ENCODE data around the gene GAN. TPM values are rescaled to one million over a fixed set of nuclear protein-coding genes. Genes with fewer than 3 reads are reported as not detected.
"Not testable (repeated sequence)": the region's sequence is repeated elsewhere in the genome, so short reads cannot be mapped to it uniquely, and the experiment has no call there.

Gene GAN
- total RNA-seq, 2 donors from 2014 or later, result 21.6 to 22.0 TPM

GRCh38 chr16:81316176-81316496 lies 1.4 kb downstream of the GAN start:
- Mint-ChIP-seq H3K27me3 (ENCODE audit: low read depth) (no peaks in the 10 kb centered on the region), H3K9me3 (no peaks in the 10 kb centered on the region), H3K4me3 (peak overlapping the region; percentile 83 to 95), H3K27ac (peak overlapping the region; percentile 88), H3K4me1 (ENCODE audit: low read depth) (peaks cover 79% of the 10 kb centered on the region), H3K36me3 (ENCODE audit: insufficient read depth in 2 of 2) (peaks cover 3% of the 10 kb centered on the region in 2 donors)
- ATAC-seq (replicated peaks in 1 of 2) (no peak), DNase-seq (no peak)

- Mint-ChIP-seq H3K4me1 (ENCODE audit: low read depth) (peaks cover 80% of the 10 kb centered on the region), H3K4me3 (no peak overlapping the region), H3K9me3 (no peaks in the 10 kb centered on the region), H3K36me3 (ENCODE audit: insufficient read depth in 2 of 2) (peaks cover 3% of the 10 kb centered on the region in 2 donors), H3K27ac (peak overlapping the region; percentile 60), H3K27me3 (ENCODE audit: low read depth) (no peaks in the 10 kb centered on the region)
- ATAC-seq (replicated peaks in 1 of 2) (no peak), DNase-seq (no peak)
These were observed 3.9 kb downstream of the GAN start for GRCh38 chr16:81318711-81319110.

- Mint-ChIP-seq H3K27me3 (ENCODE audit: low read depth) (no peaks in the 10 kb centered on the region), H3K9me3 (no peaks in the 10 kb centered on the region), H3K4me3 (peak overlapping the region in 1 of 2 donors; percentile 0), H3K27ac (no peak overlapping the region), H3K4me1 (ENCODE audit: low read depth) (peaks cover 74% of the 10 kb centered on the region), H3K36me3 (ENCODE audit: insufficient read depth in 2 of 2) (peaks cover 3 to 4% of the 10 kb centered on the region in 2 donors)
- no peak for ATAC-seq (replicated peaks in 1 of 2)
- no peak for DNase-seq
These were observed 4.6 kb downstream of the GAN start for GRCh38 chr16:81319221-81319912.

GRCh38 chr16:81321039-81321438 lies 6.3 kb downstream of the GAN start:
- ATAC-seq (replicated peaks in 1 of 2) (no peak), DNase-seq (no peak)
- Mint-ChIP-seq H3K36me3 (ENCODE audit: insufficient read depth in 2 of 2) (peaks cover 2 to 4% of the 10 kb centered on the region in 2 donors), H3K27ac (peak overlapping the region; percentile 29), H3K27me3 (ENCODE audit: low read depth) (no peaks in the 10 kb centered on the region), H3K9me3 (no peaks in the 10 kb centered on the region), H3K4me1 (ENCODE audit: low read depth) (peaks cover 67% of the 10 kb centered on the region), H3K4me3 (no peak overlapping the region)

GRCh38 chr16:81321536-81321935 lies 6.8 kb downstream of the GAN start:
- H3K27ac Mint-ChIP-seq, result peak overlapping the region; percentile 29
- peaks cover 2 to 4% of the 10 kb centered on the region in 2 donors for H3K36me3 Mint-ChIP-seq (ENCODE audit: insufficient read depth in 2 of 2)
- H3K27me3 Mint-ChIP-seq (ENCODE audit: low read depth), result no peaks in the 10 kb centered on the region
- H3K4me1 Mint-ChIP-seq (ENCODE audit: low read depth), result peaks cover 65% of the 10 kb centered on the region
- H3K4me3 Mint-ChIP-seq, result no peak overlapping the region
- ATAC-seq (replicated peaks in 1 of 2), result peak in 1 of 2 donors; percentile 28
- no peak for DNase-seq
- H3K9me3 Mint-ChIP-seq, result no peaks in the 10 kb centered on the region

- Mint-ChIP-seq H3K27ac (no peak overlapping the region), H3K27me3 (ENCODE audit: low read depth) (no peaks in the 10 kb centered on the region), H3K4me1 (ENCODE audit: low read depth) (peaks cover 34% of the 10 kb centered on the region), H3K9me3 (no peaks in the 10 kb centered on the region), H3K4me3 (no peak overlapping the region), H3K36me3 (ENCODE audit: insufficient read depth in 2 of 2) (peaks cover 2 to 4% of the 10 kb centered on the region in 2 donors)
- DNase-seq (no peak), ATAC-seq (replicated peaks in 1 of 2) (no peak)
These were observed 10.0 kb downstream of the GAN start for GRCh38 chr16:81324808-81325207.

- DNase-seq, result no peak
- no peaks in the 10 kb centered on the region for H3K9me3 Mint-ChIP-seq
- no peak overlapping the region for H3K27ac Mint-ChIP-seq
- H3K4me3 Mint-ChIP-seq, result no peak overlapping the region
- no peak for ATAC-seq (replicated peaks in 1 of 2)
- H3K4me1 Mint-ChIP-seq (ENCODE audit: low read depth), result peaks cover 13% of the 10 kb centered on the region
- no peaks in the 10 kb centered on the region for H3K27me3 Mint-ChIP-seq (ENCODE audit: low read depth)
- peaks cover 2 to 4% of the 10 kb centered on the region in 2 donors for H3K36me3 Mint-ChIP-seq (ENCODE audit: insufficient read depth in 2 of 2)
These were observed 12.2 kb downstream of the GAN start for GRCh38 chr16:81327011-81327410.

GRCh38 chr16:81327447-81328196 lies 12.9 kb downstream of the GAN start:
- Mint-ChIP-seq H3K27me3 (ENCODE audit: low read depth) (no peaks in the 10 kb centered on the region), H3K36me3 (ENCODE audit: insufficient read depth in 2 of 2) (peaks cover 2 to 8% of the 10 kb centered on the region in 2 donors), H3K4me1 (ENCODE audit: low read depth) (peaks cover 10% of the 10 kb centered on the region), H3K4me3 (no peak overlapping the region), H3K27ac (no peak overlapping the region), H3K9me3 (no peaks in the 10 kb centered on the region)
- DNase-seq (no peak), ATAC-seq (replicated peaks in 1 of 2) (no peak)

- Mint-ChIP-seq H3K36me3 (ENCODE audit: insufficient read depth in 2 of 2) (peaks cover 0 to 13% of the 10 kb centered on the region in 2 donors), H3K4me3 (no peak overlapping the region), H3K27me3 (ENCODE audit: low read depth) (no peaks in the 10 kb centered on the region), H3K27ac (no peak overlapping the region), H3K9me3 (no peaks in the 10 kb centered on the region), H3K4me1 (ENCODE audit: low read depth) (peaks cover 18% of the 10 kb centered on the region)
- no peak for DNase-seq
- no peak for ATAC-seq (replicated peaks in 1 of 2)
These were observed 15.2 kb downstream of the GAN start for GRCh38 chr16:81329947-81330346.

- DNase-seq (no peak), ATAC-seq (replicated peaks in 1 of 2) (no peak)
- no peak overlapping the region for H3K27ac Mint-ChIP-seq
- H3K36me3 Mint-ChIP-seq (ENCODE audit: insufficient read depth in 2 of 2), result peaks cover 0 to 13% of the 10 kb centered on the region in 2 donors
- H3K4me3 Mint-ChIP-seq, result no peak overlapping the region
- H3K4me1 Mint-ChIP-seq (ENCODE audit: low read depth), result peaks cover 39% of the 10 kb centered on the region
- H3K9me3 Mint-ChIP-seq, result no peaks in the 10 kb centered on the region
- H3K27me3 Mint-ChIP-seq (ENCODE audit: low read depth), result no peaks in the 10 kb centered on the region
These were observed 18.6 kb downstream of the GAN start for GRCh38 chr16:81333356-81333755.

- H3K36me3 Mint-ChIP-seq (ENCODE audit: insufficient read depth in 2 of 2), result peaks cover under 1 to 13% of the 10 kb centered on the region in 2 donors
- H3K4me1 Mint-ChIP-seq (ENCODE audit: low read depth), result peaks cover 39% of the 10 kb centered on the region
- H3K9me3 Mint-ChIP-seq, result no peaks in the 10 kb centered on the region
- peak overlapping the region; percentile 94 for H3K27ac Mint-ChIP-seq
- H3K27me3 Mint-ChIP-seq (ENCODE audit: low read depth), result no peaks in the 10 kb centered on the region
- ATAC-seq (replicated peaks in 1 of 2) (peak; percentile 98 to 99), DNase-seq (peak; percentile 58 to 74)
- peak overlapping the region in 1 of 2 donors; percentile 46 for H3K4me3 Mint-ChIP-seq
These were observed 20.9 kb downstream of the GAN start for GRCh38 chr16:81335669-81336068.

- Mint-ChIP-seq H3K9me3 (peaks cover under 1 to 4% of the 10 kb centered on the region in 2 donors), H3K4me1 (ENCODE audit: low read depth) (peaks cover 39% of the 10 kb centered on the region), H3K36me3 (ENCODE audit: insufficient read depth in 2 of 2) (peaks cover 5 to 16% of the 10 kb centered on the region in 2 donors), H3K27me3 (ENCODE audit: low read depth) (no peaks in the 10 kb centered on the region), H3K27ac (peak overlapping the region; percentile 59), H3K4me3 (peak overlapping the region; percentile 31 to 43)
- DNase-seq (no peak), ATAC-seq (replicated peaks in 1 of 2) (no peak)
These were observed 22.3 kb downstream of the GAN start for GRCh38 chr16:81337097-81337496.

GRCh38 chr16:81345172-81345571 lies 30.4 kb downstream of the GAN start:
- not testable (repeated sequence) for H3K27ac Mint-ChIP-seq; H3K4me3 Mint-ChIP-seq; H3K4me1 Mint-ChIP-seq (ENCODE audit: low read depth); DNase-seq; ATAC-seq (replicated peaks in 1 of 2); H3K27me3 Mint-ChIP-seq (ENCODE audit: low read depth)
- Mint-ChIP-seq H3K9me3 (peaks cover 11 to 35% of the 10 kb centered on the region in 2 donors), H3K36me3 (ENCODE audit: insufficient read depth in 2 of 2) (peaks cover 25 to 29% of the 10 kb centered on the region in 2 donors)

All from activated T-cell treated with anti-CD3 and anti-CD28 coated beads, Interleukin-2, amount 50 U/mL, for 72 hours (primary cell).